D341Med (cell line): Measurements from ENCODE around the gene HACD4.
"Not testable (repeated sequence)": the region's sequence is repeated elsewhere in the genome, so short reads cannot be mapped to it uniquely, and the experiment has no call there.

ENCODE experiments used
- DNase-seq: peaks from one replicate; pipeline ENCODE4 v3.0.0; 2012; ENCODE audit warnings: low spot score

HACD4 gene

GRCh38 chr9:20973246-20973947 lies 58.0 kb downstream of the HACD4 start:
- not testable (repeated sequence) for DNase-seq

GRCh38 chr9:20972684-20973083 lies 58.8 kb downstream of the HACD4 start:
- DNase-seq, result no peak

- no peak for DNase-seq
Measured at GRCh38 chr9:20962536-20963225, 68.8 kb downstream of the HACD4 start.

DNA sequence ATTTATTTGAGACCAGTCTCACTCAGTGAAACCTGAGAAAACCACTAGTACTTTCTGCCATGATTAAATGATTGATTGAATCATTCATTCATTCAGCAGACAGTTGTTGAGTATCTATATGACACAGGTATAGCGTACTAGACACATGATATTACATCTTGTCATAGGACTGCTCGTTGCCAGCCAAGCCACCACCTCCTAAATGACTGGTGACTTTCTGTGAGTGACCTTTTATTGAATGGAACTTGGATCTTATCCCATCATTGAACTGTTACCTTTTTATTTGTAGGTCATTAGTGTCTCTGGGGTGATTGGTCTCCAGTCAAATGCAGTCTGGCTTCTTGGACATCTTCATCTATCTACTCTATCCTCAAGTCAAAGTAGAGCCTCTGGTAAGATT lies 80.7 kb downstream of the HACD4 start:
- DNase-seq, result no peak
